Ovary (tissue), 3 donors: Measurements from ENCODE around the gene CKM.

Source experiments
- CTCF ChIP-seq, 3 donors: fragments of 450-650 bp in 2 of 3; fragments of 200-600 bp in 1 of 3; IDR thresholded peaks; one replicate each; pipeline versions ENCODE4 v1.5.1 to v1.8.0; 2016 to 2022; ENCODE audit warnings: antibody characterized with exemption in 3 of 3, mild to moderate bottlenecking in 1 of 3
- EP300 ChIP-seq: sonication (generic); formaldehyde crosslinking; IDR thresholded peaks from one replicate; pipeline ENCODE4 v1.6.1; 2017; ENCODE audit warnings: antibody characterized with exemption
- POLR2A ChIP-seq: fragments of 450-650 bp; IDR thresholded peaks from one replicate; pipeline ENCODE4 v1.6.1; 2017; ENCODE audit warnings: antibody characterized with exemption, mild to moderate bottlenecking, moderate library complexity
- donor health status: DM: no; HTN: no; CAD: no.

- TF ChIP-seq POLR2A (no peak), CTCF (IDR thresholded peaks at IDR 0.05) (no peak), EP300 (no peak)
Observed at GRCh38 chr19:45278087-45278486, 44.6 kb downstream of the CKM start.
